ENCODE results near the gene FRMD4B.

Gene FRMD4B

DNA sequence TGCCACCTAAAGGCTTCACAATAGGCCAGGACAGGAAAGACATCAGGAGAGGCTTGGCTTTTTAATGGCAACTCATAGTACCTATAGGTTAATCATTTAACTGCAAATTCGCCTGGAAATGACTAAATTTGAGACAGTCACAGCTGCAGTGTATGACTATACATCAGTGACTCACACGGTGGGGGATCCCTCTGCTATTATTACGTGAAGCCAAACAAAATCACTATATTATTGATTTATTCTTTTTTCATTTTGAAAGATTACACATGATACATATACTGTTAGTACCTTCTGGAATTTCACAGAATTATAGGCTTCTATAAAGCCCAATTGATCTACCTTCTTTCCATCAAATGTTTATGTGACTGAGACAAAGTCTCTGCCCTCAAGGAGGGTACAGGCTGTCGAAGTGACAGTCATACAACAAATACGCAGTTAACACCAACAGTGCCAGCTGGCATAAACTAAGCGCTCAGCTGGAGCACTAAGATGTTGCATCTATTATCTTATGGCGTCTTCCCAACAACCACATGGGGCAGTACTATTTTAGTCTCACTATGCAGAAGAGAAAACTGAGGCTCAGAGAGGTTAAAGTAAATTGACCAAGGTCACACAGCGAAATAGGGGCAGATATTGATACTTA, 181.5 kb downstream of the FRMD4B start:
- Histone ChIP-seq H3K79me2 (ENCODE audit: insufficient read depth, low read length) (no peaks in the 10 kb centered on the region), H3K9me2 (ENCODE audit: low read depth, low read length) (no peaks in the 10 kb centered on the region), H3K36me3 (ENCODE audit: insufficient read depth, low read length) (no peaks in the 10 kb centered on the region), H3K4me2 (ENCODE audit: low read length) (no peak overlapping the region), H3K9ac (ENCODE audit: low read length) (no peak overlapping the region), H3K27ac (ENCODE audit: low read depth, low read length, poor library complexity, severe bottlenecking) (no peak overlapping the region), H2AFZ (ENCODE audit: low read length) (no peak overlapping the region), H3K9me3 (ENCODE audit: low read length) (no peaks in the 10 kb centered on the region), H3K27me3 (ENCODE audit: insufficient read depth, low read length) (no peaks in the 10 kb centered on the region), H4K20me1 (ENCODE audit: insufficient read depth, low read length) (no peaks in the 10 kb centered on the region), H3K4me3 (ENCODE audit: low read depth, low read length, poor library complexity, severe bottlenecking) (no peak overlapping the region), H3F3A (ENCODE audit: insufficient read depth, low read length) (no peaks in the 10 kb centered on the region), H3K4me1 (ENCODE audit: insufficient read depth, low read length, severe bottlenecking) (no peaks in the 10 kb centered on the region)
- TF ChIP-seq, protein P1, sequence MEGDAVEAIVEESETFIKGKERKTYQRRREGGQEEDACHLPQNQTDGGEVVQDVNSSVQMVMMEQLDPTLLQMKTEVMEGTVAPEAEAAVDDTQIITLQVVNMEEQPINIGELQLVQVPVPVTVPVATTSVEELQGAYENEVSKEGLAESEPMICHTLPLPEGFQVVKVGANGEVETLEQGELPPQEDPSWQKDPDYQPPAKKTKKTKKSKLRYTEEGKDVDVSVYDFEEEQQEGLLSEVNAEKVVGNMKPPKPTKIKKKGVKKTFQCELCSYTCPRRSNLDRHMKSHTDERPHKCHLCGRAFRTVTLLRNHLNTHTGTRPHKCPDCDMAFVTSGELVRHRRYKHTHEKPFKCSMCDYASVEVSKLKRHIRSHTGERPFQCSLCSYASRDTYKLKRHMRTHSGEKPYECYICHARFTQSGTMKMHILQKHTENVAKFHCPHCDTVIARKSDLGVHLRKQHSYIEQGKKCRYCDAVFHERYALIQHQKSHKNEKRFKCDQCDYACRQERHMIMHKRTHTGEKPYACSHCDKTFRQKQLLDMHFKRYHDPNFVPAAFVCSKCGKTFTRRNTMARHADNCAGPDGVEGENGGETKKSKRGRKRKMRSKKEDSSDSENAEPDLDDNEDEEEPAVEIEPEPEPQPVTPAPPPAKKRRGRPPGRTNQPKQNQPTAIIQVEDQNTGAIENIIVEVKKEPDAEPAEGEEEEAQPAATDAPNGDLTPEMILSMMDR (IDR thresholded peaks at IDR 0.05; ENCODE audit: low read length) = no peak
- no peak for TF ChIP-seq EZH2 (IDR thresholded peaks at IDR 0.05; ENCODE audit: borderline replicate concordance, low read length)

DNA sequence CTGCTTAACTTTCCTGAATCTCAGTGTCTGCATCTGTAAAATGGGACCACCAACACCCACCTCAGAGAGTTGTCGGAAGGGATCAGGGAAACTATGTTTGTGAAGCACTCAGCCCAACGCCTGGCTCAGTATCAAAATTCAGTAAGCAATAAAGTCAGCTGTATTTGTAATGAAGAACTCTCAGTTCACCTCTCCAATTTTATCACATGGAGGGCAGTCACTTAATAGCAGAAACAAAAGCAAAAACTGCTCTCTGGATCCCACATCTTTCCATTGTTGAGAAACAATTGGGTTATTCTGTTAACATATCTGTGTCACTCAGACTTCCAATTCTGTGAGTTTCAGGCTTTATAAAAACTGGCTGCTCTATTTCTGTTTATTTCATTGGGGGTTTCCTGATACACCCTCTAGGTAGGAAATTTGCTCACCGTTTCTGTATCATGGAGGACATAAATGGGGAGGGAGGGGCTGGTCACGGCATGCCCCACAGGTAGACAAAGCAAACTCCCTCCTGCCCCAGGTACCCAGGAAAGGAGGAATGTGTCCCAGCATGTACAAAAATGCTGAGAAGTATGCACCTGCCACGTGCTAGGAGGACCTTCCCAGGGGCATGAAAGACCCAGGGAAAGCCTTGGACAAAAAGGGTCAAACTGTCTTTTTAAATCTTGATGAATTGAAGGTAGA, 182.1 kb downstream of the FRMD4B start:
- TF ChIP-seq EZH2 (IDR thresholded peaks at IDR 0.05; ENCODE audit: borderline replicate concordance, low read length) = no peak
- TF ChIP-seq, protein P1 (IDR thresholded peaks at IDR 0.05; ENCODE audit: low read length) = no peak
- H3K4me2 ChIP-seq (ENCODE audit: low read length) = no peak overlapping the region
- no peak overlapping the region for H3K27ac ChIP-seq (ENCODE audit: low read depth, low read length, poor library complexity, severe bottlenecking)
- H3K9me2 ChIP-seq (ENCODE audit: low read depth, low read length) = no peaks in the 10 kb centered on the region
- no peaks in the 10 kb centered on the region for H3K9me3 ChIP-seq (ENCODE audit: low read length)
- H4K20me1 ChIP-seq (ENCODE audit: insufficient read depth, low read length) = no peaks in the 10 kb centered on the region
- H2AFZ ChIP-seq (ENCODE audit: low read length) = no peak overlapping the region
- H3K4me1 ChIP-seq (ENCODE audit: insufficient read depth, low read length, severe bottlenecking) = no peaks in the 10 kb centered on the region
- no peak overlapping the region for H3K4me3 ChIP-seq (ENCODE audit: low read depth, low read length, poor library complexity, severe bottlenecking)
- H3K36me3 ChIP-seq (ENCODE audit: insufficient read depth, low read length) = no peaks in the 10 kb centered on the region
- H3K9ac ChIP-seq (ENCODE audit: low read length) = no peak overlapping the region
- no peaks in the 10 kb centered on the region for H3F3A ChIP-seq (ENCODE audit: insufficient read depth, low read length)
- no peaks in the 10 kb centered on the region for H3K27me3 ChIP-seq (ENCODE audit: insufficient read depth, low read length)
- H3K79me2 ChIP-seq (ENCODE audit: insufficient read depth, low read length) = no peaks in the 10 kb centered on the region

DNA sequence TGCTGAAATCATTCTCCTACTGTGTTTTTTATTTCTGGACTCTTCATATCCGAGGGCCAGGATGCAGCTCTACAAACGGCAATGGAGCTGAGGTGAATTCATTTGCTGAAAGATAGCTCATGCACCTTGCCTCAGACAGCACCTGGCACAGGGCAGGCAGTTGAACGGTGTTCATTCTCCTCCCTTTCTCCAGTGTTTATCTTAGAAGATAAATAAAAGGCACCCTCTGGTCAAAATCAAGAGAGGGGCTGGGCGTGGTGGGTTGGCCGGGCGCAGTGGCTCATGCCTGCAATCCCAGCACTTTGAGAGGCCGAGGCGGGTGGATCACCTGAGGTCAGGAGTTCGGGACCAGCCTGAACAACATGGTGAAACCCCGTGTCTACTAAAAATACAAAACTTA, 184.2 kb downstream of the FRMD4B start:
- H3K79me2 ChIP-seq (ENCODE audit: insufficient read depth, low read length) = no peaks in the 10 kb centered on the region
- no peaks in the 10 kb centered on the region for H3K36me3 ChIP-seq (ENCODE audit: insufficient read depth, low read length)
- TF ChIP-seq EZH2 (IDR thresholded peaks at IDR 0.05; ENCODE audit: borderline replicate concordance, low read length) = no peak
- TF ChIP-seq, protein P1 (IDR thresholded peaks at IDR 0.05; ENCODE audit: low read length) = no peak
- no peak overlapping the region for H3K4me2 ChIP-seq (ENCODE audit: low read length)
- H3K27ac ChIP-seq (ENCODE audit: low read depth, low read length, poor library complexity, severe bottlenecking) = no peak overlapping the region
- H3K9me3 ChIP-seq (ENCODE audit: low read length) = no peaks in the 10 kb centered on the region
- H3K4me1 ChIP-seq (ENCODE audit: insufficient read depth, low read length, severe bottlenecking) = no peaks in the 10 kb centered on the region
- no peaks in the 10 kb centered on the region for H3K9me2 ChIP-seq (ENCODE audit: low read depth, low read length)
- no peaks in the 10 kb centered on the region for H3K27me3 ChIP-seq (ENCODE audit: insufficient read depth, low read length)
- no peak overlapping the region for H3K4me3 ChIP-seq (ENCODE audit: low read depth, low read length, poor library complexity, severe bottlenecking)
- no peaks in the 10 kb centered on the region for H4K20me1 ChIP-seq (ENCODE audit: insufficient read depth, low read length)
- no peak overlapping the region for H3K9ac ChIP-seq (ENCODE audit: low read length)
- H3F3A ChIP-seq (ENCODE audit: insufficient read depth, low read length) = no peaks in the 10 kb centered on the region
- no peak overlapping the region for H2AFZ ChIP-seq (ENCODE audit: low read length)

All from OCI-LY1 (cell line).